Skin epidermis (tissue), 12 donors: Measurements from ENCODE around the gene NCAPD2.
"Not testable (repeated sequence)": the region's sequence is repeated elsewhere in the genome, so short reads cannot be mapped to it uniquely, and the experiment has no call there.

Source experiments
- H3K27ac ChIP-seq, 21 experiments: fragments of 200-600 bp; sonication (generic) in 11 of 21; one replicate each; pipeline ENCODE4 v1.5.0; 2020; ENCODE audit warnings: mild to moderate bottlenecking in 3 of 21, inconsistent platforms in 2 of 21, moderate library complexity in 2 of 21
- H3K4me3 ChIP-seq, 7 experiments: fragments of 200-600 bp; sonication (generic) in 2 of 7; one replicate each; pipeline ENCODE4 v1.5.0; 2020; ENCODE audit warnings: inconsistent platforms in 2 of 7, mild to moderate bottlenecking in 2 of 7, moderate library complexity in 1 of 7

Gene NCAPD2

DNA sequence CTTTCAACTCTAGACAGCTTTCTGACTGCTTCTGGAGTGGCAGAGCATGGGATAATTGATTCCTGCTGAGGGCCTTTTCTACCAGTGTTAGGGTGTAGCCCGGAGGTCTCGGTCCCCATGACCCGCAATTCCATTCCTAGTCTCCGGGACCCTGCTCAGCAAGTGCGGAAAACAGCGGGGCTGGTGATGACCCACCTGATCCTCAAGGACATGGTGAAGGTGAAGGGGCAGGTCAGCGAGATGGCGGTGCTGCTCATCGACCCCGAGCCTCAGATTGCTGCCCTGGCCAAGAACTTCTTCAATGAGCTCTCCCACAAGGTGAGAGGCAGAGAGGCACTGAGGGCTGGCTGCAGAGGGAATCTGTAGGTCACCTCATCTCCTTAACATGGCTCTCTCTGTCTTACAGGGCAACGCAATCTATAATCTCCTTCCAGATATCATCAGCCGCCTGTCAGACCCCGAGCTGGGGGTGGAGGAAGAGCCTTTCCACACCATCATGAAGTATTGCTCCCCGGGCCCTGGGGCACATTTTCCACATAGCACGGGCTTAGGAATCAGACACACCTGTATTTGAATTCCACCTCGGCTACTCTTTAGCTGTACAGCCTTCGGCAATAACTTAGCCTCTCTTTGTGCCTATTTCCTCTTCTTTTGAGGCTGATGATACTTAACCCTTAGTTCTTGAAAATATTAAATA is 34.8 kb downstream of the NCAPD2 start:
- Histone ChIP-seq H3K4me3 (no peak overlapping the region), H3K27ac (peak overlapping the region in 1 of 21 experiments; percentile 37)

DNA sequence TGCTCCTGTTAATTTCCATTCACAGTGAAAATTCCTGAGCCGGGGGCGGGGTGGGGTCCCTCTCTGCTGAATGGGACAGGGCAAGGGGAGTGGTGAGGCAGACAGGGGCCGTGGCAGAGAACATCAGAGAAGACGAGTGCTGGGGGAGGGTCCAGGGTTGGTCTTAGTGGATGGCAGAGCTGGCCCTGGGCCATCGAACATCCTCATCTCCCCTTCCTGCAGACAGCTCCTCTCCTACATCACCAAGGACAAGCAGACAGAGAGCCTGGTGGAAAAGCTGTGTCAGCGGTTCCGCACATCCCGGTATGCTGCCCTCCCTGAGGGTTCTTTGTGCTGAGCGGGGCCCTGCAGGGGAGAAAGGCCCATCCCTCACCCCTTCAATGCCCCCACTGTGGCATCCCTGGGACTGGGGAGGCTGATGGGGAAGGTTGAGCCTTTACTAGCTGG is 35.4 kb downstream of the NCAPD2 start:
- H3K4me3 ChIP-seq, result no peak overlapping the region
- H3K27ac ChIP-seq, result no peak overlapping the region

DNA sequence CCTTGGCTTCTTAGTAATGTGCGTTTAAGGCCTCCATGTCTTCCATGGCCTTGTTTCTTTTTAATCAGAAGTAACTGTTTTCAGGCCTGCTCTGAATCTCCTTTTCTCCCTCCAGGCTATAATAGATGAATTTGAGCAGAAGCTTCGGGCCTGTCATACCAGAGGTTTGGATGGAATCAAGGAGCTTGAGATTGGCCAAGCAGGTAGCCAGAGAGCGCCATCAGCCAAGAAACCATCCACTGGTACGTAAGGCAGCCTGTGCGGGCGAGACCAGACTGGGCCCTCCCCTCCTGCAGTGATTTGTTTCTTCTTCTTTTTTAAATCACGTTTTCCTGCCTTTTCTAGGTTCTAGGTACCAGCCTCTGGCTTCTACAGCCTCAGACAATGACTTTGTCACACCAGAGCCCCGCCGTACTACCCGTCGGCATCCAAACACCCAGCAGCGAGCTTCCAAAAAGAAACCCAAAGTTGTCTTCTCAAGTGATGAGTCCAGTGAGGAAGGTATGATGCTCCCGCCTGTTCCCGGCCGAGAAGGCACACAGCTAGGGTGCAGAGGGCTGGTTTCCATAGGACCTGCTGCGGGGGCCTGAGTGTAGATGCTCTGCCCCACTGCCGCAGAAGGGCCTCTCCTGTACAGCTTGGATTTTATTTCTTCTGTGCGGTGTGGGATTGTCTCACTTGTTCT is 36.8 kb downstream of the NCAPD2 start:
- Histone ChIP-seq H3K4me3 (no peak overlapping the region), H3K27ac (no peak overlapping the region)

DNA sequence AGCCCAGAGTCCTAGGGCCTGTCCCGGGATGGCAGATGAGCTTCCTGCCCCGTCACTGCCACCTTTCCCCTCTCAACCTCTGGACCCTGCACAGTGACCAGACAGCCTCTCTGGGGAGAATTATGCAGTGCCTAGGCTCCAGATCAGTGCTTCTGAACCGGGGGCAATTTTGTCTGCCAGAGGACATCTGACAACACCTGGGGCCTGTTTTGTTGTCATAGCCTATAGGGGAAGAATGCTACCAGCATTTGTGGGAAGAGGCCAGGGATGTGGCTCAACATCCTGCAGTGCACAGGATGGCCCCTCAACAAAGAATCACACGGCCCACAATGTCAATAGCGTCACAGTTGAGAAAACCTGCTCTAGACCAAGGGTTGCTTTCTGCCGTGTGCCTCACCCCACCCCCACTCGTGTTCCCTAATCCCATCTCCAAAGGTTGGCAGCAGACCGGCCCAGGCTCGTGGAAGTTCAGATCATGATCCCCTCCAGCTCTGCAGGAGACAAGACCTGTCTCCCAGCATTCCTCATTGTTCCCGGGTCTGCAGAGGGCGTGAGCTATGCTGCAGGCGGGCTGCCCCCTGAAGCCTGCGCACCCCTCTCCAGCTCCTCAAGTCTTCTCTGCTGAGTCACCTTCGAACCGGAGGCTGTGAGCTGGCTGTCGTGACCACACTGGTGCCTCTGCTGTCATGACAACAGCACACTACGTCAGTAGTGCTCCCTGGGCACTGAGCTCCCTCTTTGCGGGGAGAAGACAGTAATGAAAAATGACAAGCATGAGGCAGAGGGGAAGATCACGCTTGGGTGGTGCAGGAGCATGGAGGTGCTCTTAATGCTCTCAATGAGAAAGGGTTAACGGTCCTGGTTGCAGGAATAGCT is 38.4 kb downstream of the NCAPD2 start:
- Histone ChIP-seq H3K27ac (peak overlapping the region in 20 of 21 experiments; percentile 87 to 99 (median 96)), H3K4me3 (peak overlapping the region in 5 of 7 experiments; percentile 71 to 99 (median 94))

DNA sequence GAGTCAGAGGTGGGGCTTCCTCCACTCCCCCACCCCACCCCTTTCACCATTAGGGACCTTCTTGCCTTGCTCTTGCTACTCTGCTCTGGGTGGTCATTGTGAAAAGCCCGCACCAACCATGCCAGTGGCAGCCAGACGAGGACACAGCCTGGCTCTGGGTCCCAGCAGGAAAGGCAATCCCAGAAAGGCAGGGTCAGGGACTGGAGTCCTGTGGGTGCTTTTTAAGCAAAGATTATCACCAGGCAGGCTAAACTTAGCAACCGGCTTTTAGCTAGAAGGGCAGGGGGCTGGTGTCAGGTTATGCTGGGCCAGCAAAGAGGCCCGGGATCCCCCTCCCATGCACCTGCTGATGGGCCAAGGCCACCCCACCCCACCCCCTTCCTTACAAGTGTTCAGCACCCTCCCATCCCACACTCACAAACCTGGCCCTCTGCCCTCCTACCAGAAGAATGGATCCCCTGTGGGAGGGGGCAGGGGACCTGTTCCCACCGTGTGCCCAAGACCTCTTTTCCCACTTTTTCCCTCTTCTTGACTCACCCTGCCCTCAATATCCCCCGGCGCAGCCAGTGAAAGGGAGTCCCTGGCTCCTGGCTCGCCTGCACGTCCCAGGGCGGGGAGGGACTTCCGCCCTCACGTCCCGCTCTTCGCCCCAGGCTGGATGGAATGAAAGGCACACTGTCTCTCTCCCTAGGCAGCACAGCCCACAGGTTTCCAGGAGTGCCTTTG is 39.2 kb downstream of the NCAPD2 start:
- Histone ChIP-seq H3K4me3 (peak overlapping the region; percentile 69 to 100 (median 94)), H3K27ac (peak overlapping the region in 20 of 21 experiments; percentile 87 to 99 (median 96))

DNA sequence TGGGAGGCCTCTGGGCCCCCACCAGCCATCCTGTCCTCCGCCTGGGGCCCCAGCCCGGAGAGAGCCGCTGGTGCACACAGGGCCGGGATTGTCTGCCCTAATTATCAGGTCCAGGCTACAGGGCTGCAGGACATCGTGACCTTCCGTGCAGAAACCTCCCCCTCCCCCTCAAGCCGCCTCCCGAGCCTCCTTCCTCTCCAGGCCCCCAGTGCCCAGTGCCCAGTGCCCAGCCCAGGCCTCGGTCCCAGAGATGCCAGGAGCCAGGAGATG is 39.7 kb downstream of the NCAPD2 start:
- H3K27ac ChIP-seq, result peak overlapping the region; percentile 33 to 99 (median 96)
- H3K4me3 ChIP-seq, result peak overlapping the region; percentile 69 to 100 (median 94)

DNA sequence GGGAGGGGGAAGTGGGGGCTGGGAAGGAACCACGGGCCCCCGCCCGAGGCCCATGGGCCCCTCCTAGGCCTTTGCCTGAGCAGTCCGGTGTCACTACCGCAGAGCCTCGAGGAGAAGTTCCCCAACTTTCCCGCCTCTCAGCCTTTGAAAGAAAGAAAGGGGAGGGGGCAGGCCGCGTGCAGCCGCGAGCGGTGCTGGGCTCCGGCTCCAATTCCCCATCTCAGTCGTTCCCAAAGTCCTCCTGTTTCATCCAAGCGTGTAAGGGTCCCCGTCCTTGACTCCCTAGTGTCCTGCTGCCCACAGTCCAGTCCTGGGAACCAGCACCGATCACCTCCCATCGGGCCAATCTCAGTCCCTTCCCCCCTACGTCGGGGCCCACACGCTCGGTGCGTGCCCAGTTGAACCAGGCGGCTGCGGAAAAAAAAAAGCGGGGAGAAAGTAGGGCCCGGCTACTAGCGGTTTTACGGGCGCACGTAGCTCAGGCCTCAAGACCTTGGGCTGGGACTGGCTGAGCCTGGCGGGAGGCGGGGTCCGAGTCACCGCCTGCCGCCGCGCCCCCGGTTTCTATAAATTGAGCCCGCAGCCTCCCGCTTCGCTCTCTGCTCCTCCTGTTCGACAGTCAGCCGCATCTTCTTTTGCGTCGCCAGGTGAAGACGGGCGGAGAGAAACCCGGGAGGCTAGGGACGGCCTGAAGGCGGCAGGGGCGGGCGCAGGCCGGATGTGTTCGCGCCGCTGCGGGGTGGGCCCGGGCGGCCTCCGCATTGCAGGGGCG is 40.2 kb downstream of the NCAPD2 start, which contains the start of gene GAPDH:
Gene GAPDH (plus strand): TSS at position 595 of the 772 bp plus-strand sequence. CDS start 316 bp downstream, outside the sequence.
- Histone ChIP-seq H3K4me3 (peak within 1 kb of the TSS; percentile 69 to 100 (median 94)), H3K27ac (peak within 1 kb of the TSS; percentile 77 to 99 (median 96))

DNA sequence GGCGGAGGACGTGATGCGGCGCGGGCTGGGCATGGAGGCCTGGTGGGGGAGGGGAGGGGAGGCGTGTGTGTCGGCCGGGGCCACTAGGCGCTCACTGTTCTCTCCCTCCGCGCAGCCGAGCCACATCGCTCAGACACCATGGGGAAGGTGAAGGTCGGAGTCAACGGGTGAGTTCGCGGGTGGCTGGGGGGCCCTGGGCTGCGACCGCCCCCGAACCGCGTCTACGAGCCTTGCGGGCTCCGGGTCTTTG is 40.7 kb downstream of the NCAPD2 start:
- Histone ChIP-seq H3K4me3 (peak overlapping the region; percentile 69 to 100 (median 94)), H3K27ac (peak overlapping the region; percentile 77 to 99 (median 96))

DNA sequence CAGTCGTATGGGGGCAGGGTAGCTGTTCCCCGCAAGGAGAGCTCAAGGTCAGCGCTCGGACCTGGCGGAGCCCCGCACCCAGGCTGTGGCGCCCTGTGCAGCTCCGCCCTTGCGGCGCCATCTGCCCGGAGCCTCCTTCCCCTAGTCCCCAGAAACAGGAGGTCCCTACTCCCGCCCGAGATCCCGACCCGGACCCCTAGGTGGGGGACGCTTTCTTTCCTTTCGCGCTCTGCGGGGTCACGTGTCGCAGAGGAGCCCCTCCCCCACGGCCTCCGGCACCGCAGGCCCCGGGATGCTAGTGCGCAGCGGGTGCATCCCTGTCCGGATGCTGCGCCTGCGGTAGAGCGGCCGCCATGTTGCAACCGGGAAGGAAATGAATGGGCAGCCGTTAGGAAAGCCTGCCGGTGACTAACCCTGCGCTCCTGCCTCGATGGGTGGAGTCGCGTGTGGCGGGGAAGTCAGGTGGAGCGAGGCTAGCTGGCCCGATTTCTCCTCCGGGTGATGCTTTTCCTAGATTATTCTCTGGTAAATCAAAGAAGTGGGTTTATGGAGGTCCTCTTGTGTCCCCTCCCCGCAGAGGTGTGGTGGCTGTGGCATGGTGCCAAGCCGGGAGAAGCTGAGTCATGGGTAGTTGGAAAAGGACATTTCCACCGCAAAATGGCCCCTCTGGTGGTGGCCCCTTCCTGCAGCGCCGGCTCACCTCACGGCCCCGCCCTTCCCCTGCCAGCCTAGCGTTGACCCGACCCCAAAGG is 41.2 kb downstream of the NCAPD2 start:
- peak overlapping the region; percentile 77 to 99 (median 96) for H3K27ac ChIP-seq
- peak overlapping the region; percentile 69 to 100 (median 94) for H3K4me3 ChIP-seq

DNA sequence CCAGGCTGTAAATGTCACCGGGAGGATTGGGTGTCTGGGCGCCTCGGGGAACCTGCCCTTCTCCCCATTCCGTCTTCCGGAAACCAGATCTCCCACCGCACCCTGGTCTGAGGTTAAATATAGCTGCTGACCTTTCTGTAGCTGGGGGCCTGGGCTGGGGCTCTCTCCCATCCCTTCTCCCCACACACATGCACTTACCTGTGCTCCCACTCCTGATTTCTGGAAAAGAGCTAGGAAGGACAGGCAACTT is 41.7 kb downstream of the NCAPD2 start:
- peak overlapping the region; percentile 69 to 100 (median 94) for H3K4me3 ChIP-seq
- H3K27ac ChIP-seq, result peak overlapping the region; percentile 77 to 99 (median 96)

DNA sequence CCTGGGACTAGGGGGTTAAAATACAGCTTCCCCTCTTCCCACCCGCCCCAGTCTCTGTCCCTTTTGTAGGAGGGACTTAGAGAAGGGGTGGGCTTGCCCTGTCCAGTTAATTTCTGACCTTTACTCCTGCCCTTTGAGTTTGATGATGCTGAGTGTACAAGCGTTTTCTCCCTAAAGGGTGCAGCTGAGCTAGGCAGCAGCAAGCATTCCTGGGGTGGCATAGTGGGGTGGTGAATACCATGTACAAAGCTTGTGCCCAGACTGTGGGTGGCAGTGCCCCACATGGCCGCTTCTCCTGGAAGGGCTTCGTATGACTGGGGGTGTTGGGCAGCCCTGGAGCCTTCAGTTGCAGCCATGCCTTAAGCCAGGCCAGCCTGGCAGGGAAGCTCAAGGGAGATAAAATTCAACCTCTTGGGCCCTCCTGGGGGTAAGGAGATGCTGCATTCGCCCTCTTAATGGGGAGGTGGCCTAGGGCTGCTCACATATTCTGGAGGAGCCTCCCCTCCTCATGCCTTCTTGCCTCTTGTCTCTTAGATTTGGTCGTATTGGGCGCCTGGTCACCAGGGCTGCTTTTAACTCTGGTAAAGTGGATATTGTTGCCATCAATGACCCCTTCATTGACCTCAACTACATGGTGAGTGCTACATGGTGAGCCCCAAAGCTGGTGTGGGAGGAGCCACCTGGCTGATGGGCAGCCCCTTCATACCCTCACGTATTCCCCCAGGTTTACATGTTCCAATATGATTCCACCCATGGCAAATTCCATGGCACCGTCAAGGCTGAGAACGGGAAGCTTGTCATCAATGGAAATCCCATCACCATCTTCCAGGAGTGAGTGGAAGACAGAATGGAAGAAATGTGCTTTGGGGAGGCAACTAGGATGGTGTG is 42.3 kb downstream of the NCAPD2 start:
- Histone ChIP-seq H3K4me3 (peak overlapping the region; percentile 69 to 100 (median 94)), H3K27ac (peak overlapping the region; percentile 77 to 99 (median 96))

DNA sequence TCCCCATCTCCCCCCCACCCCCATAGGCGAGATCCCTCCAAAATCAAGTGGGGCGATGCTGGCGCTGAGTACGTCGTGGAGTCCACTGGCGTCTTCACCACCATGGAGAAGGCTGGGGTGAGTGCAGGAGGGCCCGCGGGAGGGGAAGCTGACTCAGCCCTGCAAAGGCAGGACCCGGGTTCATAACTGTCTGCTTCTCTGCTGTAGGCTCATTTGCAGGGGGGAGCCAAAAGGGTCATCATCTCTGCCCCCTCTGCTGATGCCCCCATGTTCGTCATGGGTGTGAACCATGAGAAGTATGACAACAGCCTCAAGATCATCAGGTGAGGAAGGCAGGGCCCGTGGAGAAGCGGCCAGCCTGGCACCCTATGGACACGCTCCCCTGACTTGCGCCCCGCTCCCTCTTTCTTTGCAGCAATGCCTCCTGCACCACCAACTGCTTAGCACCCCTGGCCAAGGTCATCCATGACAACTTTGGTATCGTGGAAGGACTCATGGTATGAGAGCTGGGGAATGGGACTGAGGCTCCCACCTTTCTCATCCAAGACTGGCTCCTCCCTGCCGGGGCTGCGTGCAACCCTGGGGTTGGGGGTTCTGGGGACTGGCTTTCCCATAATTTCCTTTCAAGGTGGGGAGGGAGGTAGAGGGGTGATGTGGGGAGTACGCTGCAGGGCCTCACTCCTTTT is 43.1 kb downstream of the NCAPD2 start:
- peak overlapping the region in 14 of 21 experiments; percentile 18 to 99 (median 81) for H3K27ac ChIP-seq
- peak overlapping the region in 1 of 7 experiments; percentile 97 for H3K4me3 ChIP-seq

DNA sequence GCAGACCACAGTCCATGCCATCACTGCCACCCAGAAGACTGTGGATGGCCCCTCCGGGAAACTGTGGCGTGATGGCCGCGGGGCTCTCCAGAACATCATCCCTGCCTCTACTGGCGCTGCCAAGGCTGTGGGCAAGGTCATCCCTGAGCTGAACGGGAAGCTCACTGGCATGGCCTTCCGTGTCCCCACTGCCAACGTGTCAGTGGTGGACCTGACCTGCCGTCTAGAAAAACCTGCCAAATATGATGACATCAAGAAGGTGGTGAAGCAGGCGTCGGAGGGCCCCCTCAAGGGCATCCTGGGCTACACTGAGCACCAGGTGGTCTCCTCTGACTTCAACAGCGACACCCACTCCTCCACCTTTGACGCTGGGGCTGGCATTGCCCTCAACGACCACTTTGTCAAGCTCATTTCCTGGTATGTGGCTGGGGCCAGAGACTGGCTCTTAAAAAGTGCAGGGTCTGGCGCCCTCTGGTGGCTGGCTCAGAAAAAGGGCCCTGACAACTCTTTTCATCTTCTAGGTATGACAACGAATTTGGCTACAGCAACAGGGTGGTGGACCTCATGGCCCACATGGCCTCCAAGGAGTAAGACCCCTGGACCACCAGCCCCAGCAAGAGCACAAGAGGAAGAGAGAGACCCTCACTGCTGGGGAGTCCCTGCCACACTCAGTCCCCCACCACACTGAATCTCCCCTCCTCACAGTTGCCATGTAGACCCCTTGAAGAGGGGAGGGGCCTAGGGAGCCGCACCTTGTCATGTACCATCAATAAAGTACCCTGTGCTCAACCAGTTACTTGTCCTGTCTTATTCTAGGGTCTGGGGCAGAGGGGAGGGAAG is 43.9 kb downstream of the NCAPD2 start:
- not testable (repeated sequence) for H3K4me3 ChIP-seq
- H3K27ac ChIP-seq, result peak overlapping the region in 14 of 21 experiments; percentile 8 to 99 (median 58)

DNA sequence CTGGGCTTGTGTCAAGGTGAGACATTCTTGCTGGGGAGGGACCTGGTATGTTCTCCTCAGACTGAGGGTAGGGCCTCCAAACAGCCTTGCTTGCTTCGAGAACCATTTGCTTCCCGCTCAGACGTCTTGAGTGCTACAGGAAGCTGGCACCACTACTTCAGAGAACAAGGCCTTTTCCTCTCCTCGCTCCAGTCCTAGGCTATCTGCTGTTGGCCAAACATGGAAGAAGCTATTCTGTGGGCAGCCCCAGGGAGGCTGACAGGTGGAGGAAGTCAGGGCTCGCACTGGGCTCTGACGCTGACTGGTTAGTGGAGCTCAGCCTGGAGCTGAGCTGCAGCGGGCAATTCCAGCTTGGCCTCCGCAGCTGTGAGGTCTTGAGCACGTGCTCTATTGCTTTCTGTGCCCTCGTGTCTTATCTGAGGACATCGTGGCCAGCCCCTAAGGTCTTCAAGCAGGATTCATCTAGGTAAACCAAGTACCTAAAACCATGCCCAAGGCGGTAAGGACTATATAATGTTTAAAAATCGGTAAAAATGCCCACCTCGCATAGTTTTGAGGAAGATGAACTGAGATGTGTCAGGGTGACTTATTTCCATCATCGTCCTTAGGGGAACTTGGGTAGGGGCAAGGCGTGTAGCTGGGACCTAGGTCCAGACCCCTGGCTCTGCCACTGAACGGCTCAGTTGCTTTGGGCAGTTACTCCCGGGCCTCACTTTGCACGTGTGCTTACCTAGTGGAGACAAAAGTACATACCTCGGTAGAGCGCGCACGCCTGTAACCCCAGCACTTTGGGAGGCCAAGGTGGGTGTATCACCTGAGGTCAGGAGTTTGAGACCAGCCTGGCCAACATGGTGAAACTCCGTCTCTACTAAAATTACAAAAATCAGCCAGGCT is 44.8 kb downstream of the NCAPD2 start:
- peak overlapping the region in 7 of 21 experiments; percentile 6 to 99 (median 52) for H3K27ac ChIP-seq
- no peak overlapping the region for H3K4me3 ChIP-seq

DNA sequence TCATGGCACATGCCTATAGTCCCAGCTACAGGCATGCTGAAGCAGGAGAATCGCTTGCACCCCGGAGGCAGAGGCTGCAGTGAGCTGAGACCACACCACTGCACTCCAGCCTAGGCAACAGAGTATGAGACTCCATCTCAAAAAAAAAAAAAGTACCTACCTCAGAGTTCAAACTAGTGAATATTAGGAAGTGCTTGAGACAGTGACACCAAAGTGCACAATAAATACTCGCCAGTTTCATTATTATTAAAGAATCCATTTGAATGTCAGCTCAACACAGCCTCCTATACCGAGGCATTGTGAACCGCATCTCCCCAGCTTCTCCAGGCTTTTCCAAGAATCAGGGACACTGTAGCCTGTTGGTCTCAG is 45.4 kb downstream of the NCAPD2 start:
- peak overlapping the region in 5 of 21 experiments; percentile 51 to 78 (median 67) for H3K27ac ChIP-seq

More for the DNA sequence above, 45.4 kb downstream of the NCAPD2 start:
- no peak overlapping the region for H3K4me3 ChIP-seq
